K562 (cell line): ENCODE results near the gene NUP98. TPM values are rescaled to one million over a fixed set of nuclear protein-coding genes. Genes with fewer than 3 reads are reported as not detected.

Experiments used
- ATAC-seq: fragments of 200-7000 bp; cut with Tn5 transposase; 3 replicates; pipeline ENCODE4 v1.9.1; 2020; ENCODE audit warnings: moderate library complexity
- BruUV-seq: library from RNA; stranded (reverse); fragments of 400-500 nt; replicated peaks from 2 replicates; lab custom pipeline; 2021; lab: Mats Ljungman, UMichigan
- CTCF ChIA-PET: fragments of 300-600 bp; formaldehyde crosslinking; extraction: SDS; loops from one replicate; lab custom pipeline; 2021; ENCODE audit warnings: low intra/inter-chr PET ratio; lab: Yijun Ruan, JAX
- POLR2A ChIA-PET: fragments of 300-600, 350-650 bp; sonication (Branson Sonifier 250); formaldehyde crosslinking; extraction: SDS; loops from one replicate; lab custom pipeline; 2021; ENCODE audit warnings: antibody characterized with exemption, inconsistent platforms; lab: Yijun Ruan, JAX
- DNase-seq, 4 experiments: peaks; one replicate each; pipeline versions ENCODE4 v3.0.0 to v3.0.0-alpha.2; 2011 to 2018; ENCODE audit warnings: low spot score in 3 of 4, mixed read lengths in 3 of 4; ENCODE audit errors: extremely low read depth in 1 of 4
- FAIRE-seq: peaks from 2 replicates; lab custom pipeline; 2011; peaks lifted over from hg19 to GRCh38; lab: Jason Lieb, UNC
- H2AFZ ChIP-seq: 2 replicates; pipeline ENCODE4 v1.6.0; 2011; ENCODE audit warnings: low read depth, low read length, control low read depth, inconsistent platforms
- H3K27ac ChIP-seq: fragments of 200-600 bp; 3 replicates; pipeline ENCODE4 v1.8.0; 2011; ENCODE audit warnings: low read depth, mild to moderate bottlenecking, control low read depth, inconsistent platforms, low read length, moderate library complexity, mixed read lengths; ENCODE audit errors: extremely low read depth
- H3K27me3 ChIP-seq, 2 experiments: fragments of 300-600 bp in 1 of 2; 2 replicates in 1 of 2; 3 replicates in 1 of 2; pipeline versions ENCODE4 v1.6.0 to v1.8.0; 2011; ENCODE audit warnings: inconsistent platforms in 2 of 2, low read length in 2 of 2, mild to moderate bottlenecking in 1 of 2, mixed read lengths in 1 of 2, moderate library complexity in 1 of 2; ENCODE audit not compliant: control insufficient read depth in 2 of 2, insufficient read depth in 2 of 2
- H3K36me3 ChIP-seq: fragments of 300-600 bp; 3 replicates; pipeline ENCODE4 v1.8.0; 2011; ENCODE audit warnings: mild to moderate bottlenecking, low read length, inconsistent platforms; ENCODE audit not compliant: control insufficient read depth, insufficient read depth
- H3K4me1 ChIP-seq, 2 experiments: fragments of 200-600 bp in 1 of 2; replicated peaks in 1 of 2; 2 replicates in 1 of 2; 3 replicates in 1 of 2; pipeline versions ENCODE4 v1.5.1 to v1.8.0; 2011; ENCODE audit warnings: inconsistent platforms in 2 of 2, low read length in 2 of 2, mild to moderate bottlenecking in 1 of 2, mixed read lengths in 1 of 2, moderate library complexity in 1 of 2; ENCODE audit not compliant: control insufficient read depth in 2 of 2, insufficient read depth in 2 of 2
- H3K4me2 ChIP-seq: 2 replicates; pipeline ENCODE4 v1.6.1; 2011; ENCODE audit warnings: low read length, control low read depth, inconsistent platforms, mixed read lengths; ENCODE audit not compliant: insufficient read depth
- H3K4me3 ChIP-seq: fragments of 200-600 bp; sonication (generic), shearing (Covaris generic); 2 replicates; pipeline ENCODE4 v1.5.1; 2016; ENCODE audit warnings: control low read depth, inconsistent platforms
- H3K79me2 ChIP-seq: fragments of 200-600 bp; 3 replicates; pipeline ENCODE4 v1.8.0; 2011; ENCODE audit warnings: low read length, inconsistent platforms; ENCODE audit not compliant: control insufficient read depth, insufficient read depth
- H3K9ac ChIP-seq, 2 experiments: 2 replicates each; pipeline versions ENCODE4 v1.6.0 to v1.6.1; 2011; ENCODE audit warnings: low read depth in 2 of 2, low read length in 2 of 2, control low read depth in 1 of 2, inconsistent platforms in 1 of 2, mild to moderate bottlenecking in 1 of 2, mixed read lengths in 1 of 2; ENCODE audit not compliant: insufficient read depth in 1 of 2
- H3K9me1 ChIP-seq: one replicate; pipeline ENCODE4 v1.6.0; 2011; ENCODE audit warnings: inconsistent platforms, mild to moderate bottlenecking, low read length, moderate library complexity; ENCODE audit not compliant: control insufficient read depth, insufficient read depth
- H3K9me3 ChIP-seq: replicated peaks from 2 replicates; pipeline ENCODE4 v1.5.1; 2011; ENCODE audit warnings: low read depth, low read length, inconsistent platforms; ENCODE audit not compliant: control insufficient read depth, insufficient read depth
- H4K20me1 ChIP-seq: replicated peaks from 2 replicates; pipeline ENCODE4 v1.6.1; 2011; ENCODE audit warnings: low read length, inconsistent platforms, mixed read lengths; ENCODE audit not compliant: control insufficient read depth, insufficient read depth
- JUN ChIP-seq, 2 experiments: sonication (generic) in 1 of 2; formaldehyde crosslinking in 1 of 2; IDR thresholded peaks; 2 replicates each; pipeline versions ENCODE4 v1.6.1 to v1.8.0; 2012 to 2022; ENCODE audit warnings: borderline replicate concordance in 2 of 2, mild to moderate bottlenecking in 2 of 2, improper control_type of control experiment in 1 of 2, low read depth in 1 of 2, low read length in 1 of 2, missing genetic modification reagents in 1 of 2
- RAD51 ChIP-seq: fragments of 450-650 bp; IDR thresholded peaks from 2 replicates; pipeline ENCODE4 v1.7.1; 2016; ENCODE audit warnings: low read depth, mild to moderate bottlenecking, borderline replicate concordance
- WGBS: fragments of 100-300 bp; shearing (Covaris generic); methylation state at CpG from one replicate; pipeline ENCODE4 v1.1.6; 2016; ENCODE audit warnings: low coverage, mixed read lengths; ENCODE audit not compliant: insufficient coverage; ENCODE audit errors: missing lambda C conversion rate; 5-methylcytosine and 5-hydroxymethylcytosine counted together
- in situ Hi-C: fragments of 300-500 bp; cut with MboI; formaldehyde crosslinking; loops from 4 replicates; pipeline ENCODE4 v1.15.0; 2018; ENCODE audit warnings: inconsistent platforms, mixed read lengths
- intact Hi-C: fragments of 100-400 bp; cut with micrococcal nuclease; formaldehyde crosslinking; loops from 2 replicates; pipeline ENCODE4 v1.14.2; 2022
- polyA plus RNA-seq, 8 experiments: library from polyadenylated mRNA; depleted of rRNA in 4 of 8; stranded (reverse) in 5 of 8; unstranded in 3 of 8; fragments of >200 nt; fragmentation: Nextera tagmentation in 2 of 8; fragmentation: Illumina TruSeq in 1 of 8; extraction: Ambion mirVana in 2 of 8; extraction: Trizol in 1 of 8; gene quantifications; 2 replicates each; pipeline versions ENCODE4 v1.2.1 to v1.2.3, GENCODE V29; 2011 to 2014; ENCODE audit warnings: inconsistent platforms in 1 of 8, missing spikeins in 1 of 8
- total RNA-seq, 7 experiments: library from RNA; depleted of rRNA in 6 of 7; stranded (reverse); fragments of >200 nt in 6 of 7; fragmentation: Illumina TruSeq in 2 of 7; extraction: Trizol in 2 of 7; gene quantifications; 2 replicates each; pipeline versions ENCODE4 v1.2.1 to v1.2.3, GENCODE V29; 2011 to 2021; ENCODE audit warnings: low replicate concordance in 1 of 7
- TF ChIP-seq, protein P1 (sequence below), 2 experiments: fragments of 450-650 bp in 1 of 2; sonication (generic) in 1 of 2; formaldehyde crosslinking; conservative IDR thresholded peaks; 2 replicates each; pipeline versions ENCODE4 v1.4.0 to v1.8.1; 2020 to 2022; ENCODE audit warnings: mild to moderate bottlenecking in 1 of 2, missing genetic modification reagents in 1 of 2

Gene NUP98
- total and polyA plus RNA-seq, 9 of the 15 experiments (the other 6 are each of a cell fraction or from before 2014, with no cell fraction given), result 45.1 to 196 (median 130) TPM

DNA sequence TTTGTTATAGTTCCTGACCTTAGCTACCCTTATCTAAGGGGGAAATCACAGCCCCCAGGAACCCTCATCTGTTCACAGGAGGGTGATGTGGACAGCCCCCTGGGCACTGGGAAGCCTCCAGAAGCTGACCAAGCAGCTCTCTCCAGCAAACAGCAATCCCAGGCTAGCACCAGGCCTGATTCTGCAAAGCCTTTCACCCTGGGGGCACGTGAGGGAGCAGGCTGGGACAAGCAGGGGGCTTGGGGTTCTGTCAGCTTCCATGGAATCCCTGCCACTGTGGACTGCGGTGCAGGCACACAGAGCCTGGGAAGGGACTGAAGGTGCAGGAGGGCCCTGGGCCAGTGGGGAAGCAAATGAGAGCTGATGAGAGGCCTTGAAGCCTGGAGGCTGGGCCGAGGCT is 13.1 kb upstream of the NUP98 start:
- no peak for DNase-seq
- BruUV-seq, result no TSS peak
- Histone ChIP-seq H3K9ac (peak overlapping the region in 1 of 2 experiments; percentile 70; a peak in 2 of 4 replicates), H3K4me2 (no peak overlapping the region), H2AFZ (no peak overlapping the region), H3K27me3 (no peaks in the 10 kb centered on the region), H3K79me2 (peaks cover 6% of the 10 kb centered on the region), H3K27ac (no peak overlapping the region), H3K4me1 (peaks cover 7 to 21% of the 10 kb centered on the region in 2 experiments; a peak in 3 of 5 replicates), H3K9me1 (no peaks in the 10 kb centered on the region), H3K4me3 (no peak overlapping the region), H4K20me1 (no peaks in the 10 kb centered on the region), H3K36me3 (peaks cover 11% of the 10 kb centered on the region), H3K9me3 (no peaks in the 10 kb centered on the region)
- CTCF ChIA-PET, result no interaction called here
- POLR2A ChIA-PET, result interaction anchor here (0.7 to 1.3 kb wide), 3 partner anchors 16 to 166 kb away, joined by 3 read pairs; partner anchors contain the start of gene ART1
- 69% methylated on average over 3 of the region's 3 CpGs for WGBS
- in situ Hi-C loops, result loop anchor here (25.0 kb wide), 1 partner anchor 348 kb away; no protein-coding TSS in a partner anchor
- no peak for TF ChIP-seq JUN (IDR thresholded peaks at IDR 0.05; ENCODE audit: borderline replicate concordance, low read depth, low read length)
- no peak for TF ChIP-seq JUN (CRISPR knock-in tag; IDR thresholded peaks at IDR 0.05; ENCODE audit: borderline replicate concordance)
- TF ChIP-seq, protein P1, sequence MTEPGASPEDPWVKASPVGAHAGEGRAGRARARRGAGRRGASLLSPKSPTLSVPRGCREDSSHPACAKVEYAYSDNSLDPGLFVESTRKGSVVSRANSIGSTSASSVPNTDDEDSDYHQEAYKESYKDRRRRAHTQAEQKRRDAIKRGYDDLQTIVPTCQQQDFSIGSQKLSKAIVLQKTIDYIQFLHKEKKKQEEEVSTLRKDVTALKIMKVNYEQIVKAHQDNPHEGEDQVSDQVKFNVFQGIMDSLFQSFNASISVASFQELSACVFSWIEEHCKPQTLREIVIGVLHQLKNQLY (CRISPR knock-in tag; conservative IDR thresholded peaks at IDR 0.05), result no peak
- no peak for TF ChIP-seq RAD51
- no peak for FAIRE-seq
- no peak for ATAC-seq
- intact Hi-C loops, result no loop called here
